HCT116 (cell line): ENCODE results near the gene DDX3Y. TPM values are rescaled to one million over a fixed set of nuclear protein-coding genes. Genes with fewer than 3 reads are reported as not detected.

Experiments
- ATAC-seq: fragments of 200-7000 bp; cut with Tn5 transposase; 2 replicates; pipeline ENCODE4 v1.9.1; 2020; ENCODE audit warnings: mild to moderate bottlenecking, moderate library complexity
- BruUV-seq: library from RNA; stranded (reverse); fragments of 400-500 nt; replicated peaks from 2 replicates; lab custom pipeline; 2021; lab: Mats Ljungman, UMichigan
- CTCF ChIA-PET: fragments of 300-600 bp; sonication (Branson Sonifier 250); formaldehyde crosslinking; loops from one replicate; lab custom pipeline; 2021; ENCODE audit warnings: antibody characterized with exemption; lab: Charles Lee
- POLR2A ChIA-PET: fragments of 300-600, 350-600 bp; sonication (Branson Sonifier 250); formaldehyde crosslinking; loops from one replicate; lab custom pipeline; 2021; ENCODE audit warnings: antibody characterized with exemption; lab: Charles Lee
- RAD21 ChIA-PET, 2 experiments: fragments of 300-600 bp; sonication (Branson Sonifier 250); formaldehyde crosslinking; loops; one replicate each; lab custom pipeline; 2023; ENCODE audit warnings: low total read pairs in 2 of 2; ENCODE audit not compliant: uncharacterized antibody in 2 of 2, unreplicated experiment in 2 of 2, low non-redundant PET in 1 of 2; lab: Charles Lee
- DNase-seq: peaks from one replicate; pipeline ENCODE4 v3.0.0-alpha.2; 2010; ENCODE audit warnings: low read depth, low spot score
- H2AFZ ChIP-seq: fragments of 200-600 bp; shearing (Covaris generic), sonication (generic); 2 replicates; pipeline ENCODE4 v1.6.1; 2017; ENCODE audit warnings: low read depth, mixed run types, mixed read lengths, antibody characterized with exemption, low read length; ENCODE audit not compliant: poor library complexity, severe bottlenecking
- H3K27ac ChIP-seq: 2 replicates; pipeline ENCODE4 v1.5.1; 2012; ENCODE audit warnings: low read depth, low read length
- H3K27me3 ChIP-seq: fragments of 200-600 bp; sonication (generic); 2 replicates; pipeline ENCODE4 v1.6.1; 2016; ENCODE audit warnings: mixed run types, low read length, mixed read lengths; ENCODE audit not compliant: insufficient read depth
- H3K36me3 ChIP-seq, 2 experiments: fragments of 200-500 bp in 1 of 2; fragments of 200-600 bp in 1 of 2; sonication (Bioruptor generic) in 1 of 2; sonication (generic) in 1 of 2; 2 replicates each; pipeline versions ENCODE4 v1.5.1 to v1.6.1; 2014 to 2016; ENCODE audit warnings: low read length in 2 of 2, inconsistent platforms in 1 of 2, mixed read lengths in 1 of 2, mixed run types in 1 of 2; ENCODE audit not compliant: insufficient read depth in 2 of 2, control insufficient read depth in 1 of 2
- H3K4me1 ChIP-seq, 2 experiments: fragments of 200-600 bp in 1 of 2; sonication (generic) in 1 of 2; 2 replicates each; pipeline versions ENCODE4 v1.5.1 to v1.6.1; 2012 to 2017; ENCODE audit warnings: low read length in 2 of 2, inconsistent platforms in 1 of 2, mild to moderate bottlenecking in 1 of 2, mixed read lengths in 1 of 2, mixed run types in 1 of 2, moderate library complexity in 1 of 2; ENCODE audit not compliant: insufficient read depth in 2 of 2, control insufficient read depth in 1 of 2
- H3K4me2 ChIP-seq: fragments of 200-600 bp; sonication (generic); 2 replicates; pipeline ENCODE4 v1.6.1; 2017; ENCODE audit warnings: mixed run types, low read length, mixed read lengths
- H3K4me3 ChIP-seq, 2 experiments: fragments of 200-600 bp in 1 of 2; sonication (generic) in 1 of 2; replicated peaks in 1 of 2; 2 replicates each; pipeline ENCODE4 v1.5.1; 2011 to 2016; ENCODE audit warnings: low read length in 2 of 2, control low read depth in 1 of 2, low read depth in 1 of 2, mild to moderate bottlenecking in 1 of 2, mixed read lengths in 1 of 2, mixed run types in 1 of 2
- H3K79me2 ChIP-seq: fragments of 200-600 bp; sonication (generic); 2 replicates; pipeline ENCODE4 v1.6.1; 2017; ENCODE audit warnings: mild to moderate bottlenecking, mixed run types, low read length, moderate library complexity, mixed read lengths; ENCODE audit not compliant: insufficient read depth
- H3K9ac ChIP-seq: fragments of 200-600 bp; sonication (generic); 2 replicates; pipeline ENCODE4 v1.6.1; 2016; ENCODE audit warnings: low read length, mixed read lengths
- H3K9me2 ChIP-seq: fragments of 200-600 bp; sonication (generic), shearing (Covaris generic); 2 replicates; pipeline ENCODE4 v1.6.1; 2017; ENCODE audit warnings: mixed run types, mild to moderate bottlenecking, moderate library complexity; ENCODE audit not compliant: insufficient read depth
- H3K9me3 ChIP-seq, 2 experiments: fragments of 200-500 bp in 1 of 2; fragments of 200-600 bp in 1 of 2; sonication (Bioruptor generic) in 1 of 2; sonication (generic) in 1 of 2; 2 replicates each; pipeline ENCODE4 v1.6.1; 2014 to 2017; ENCODE audit warnings: low read length in 2 of 2, mixed read lengths in 2 of 2, inconsistent platforms in 1 of 2, low read depth in 1 of 2, mild to moderate bottlenecking in 1 of 2, mixed run types in 1 of 2, moderate library complexity in 1 of 2; ENCODE audit not compliant: control insufficient read depth in 1 of 2, insufficient read depth in 1 of 2
- H4K20me1 ChIP-seq: fragments of 200-600 bp; sonication (generic), shearing (Covaris generic); 2 replicates; pipeline ENCODE4 v1.6.1; 2017; ENCODE audit warnings: mixed run types, mild to moderate bottlenecking, moderate library complexity; ENCODE audit not compliant: insufficient read depth
- CBX3 ChIP-seq: IDR thresholded peaks from 2 replicates; pipeline ENCODE4 v1.6.1; 2012; ENCODE audit warnings: low read depth
- CEBPB ChIP-seq: IDR thresholded peaks from 2 replicates; pipeline ENCODE4 v1.6.1; 2012; ENCODE audit warnings: low read depth
- EGR1 ChIP-seq: IDR thresholded peaks from 2 replicates; pipeline ENCODE4 v1.6.1; 2012; ENCODE audit warnings: low read depth
- ELF1 ChIP-seq: IDR thresholded peaks from 2 replicates; pipeline ENCODE4 v1.6.1; 2012; ENCODE audit warnings: low read depth, borderline replicate concordance
- EZH2 ChIP-seq: fragments of 200-600 bp; sonication (generic); IDR thresholded peaks from 2 replicates; pipeline ENCODE4 v1.6.1; 2017; ENCODE audit warnings: antibody characterized with exemption, mixed run types
- EZH2phosphoT487 ChIP-seq: fragments of 200-600 bp; IDR thresholded peaks from 2 replicates; pipeline ENCODE4 v1.6.1; 2018; ENCODE audit warnings: antibody characterized with exemption, borderline replicate concordance
- FOSL1 ChIP-seq: IDR thresholded peaks from 2 replicates; pipeline ENCODE4 v1.6.1; 2012; ENCODE audit warnings: low read depth
- JUND ChIP-seq: IDR thresholded peaks from 2 replicates; pipeline ENCODE4 v1.6.1; 2012
- POLR2A ChIP-seq: IDR thresholded peaks from 2 replicates; pipeline ENCODE4 v1.7.0; 2011; ENCODE audit warnings: borderline replicate concordance; ENCODE audit not compliant: insufficient read depth, insufficient read length; ENCODE audit errors: extremely low read depth
- POLR2AphosphoS5 ChIP-seq: IDR thresholded peaks from 2 replicates; pipeline ENCODE4 v1.6.1; 2011; ENCODE audit warnings: mild to moderate bottlenecking, low read depth, low read length, moderate library complexity
- REST ChIP-seq: IDR thresholded peaks from 2 replicates; pipeline ENCODE4 v1.6.1; 2012; ENCODE audit warnings: low read depth
- SIN3A ChIP-seq: IDR thresholded peaks from 2 replicates; pipeline ENCODE4 v1.6.1; 2012; ENCODE audit warnings: low read depth
- SRF ChIP-seq: IDR thresholded peaks from 2 replicates; pipeline ENCODE4 v1.6.1; 2012; ENCODE audit warnings: low read depth
- TCF7L2 ChIP-seq: IDR thresholded peaks from 2 replicates; pipeline ENCODE4 v1.7.0; 2011; ENCODE audit warnings: borderline replicate concordance, inconsistent platforms; ENCODE audit not compliant: insufficient read depth, insufficient read length; ENCODE audit errors: extremely low read depth
- YY1 ChIP-seq: IDR thresholded peaks from 2 replicates; pipeline ENCODE4 v1.6.1; 2011; ENCODE audit warnings: low read length, low read depth, moderate library complexity, mild to moderate bottlenecking; ENCODE audit not compliant: insufficient replicate concordance; ENCODE audit errors: extremely low read depth
- ZFX ChIP-seq: fragments of 450-650 bp; IDR thresholded peaks from 2 replicates; pipeline ENCODE4 v1.6.1; 2017
- ZNF274 ChIP-seq: fragments of 200-500 bp; sonication (Bioruptor generic); IDR thresholded peaks from 2 replicates; pipeline ENCODE4 v1.6.1; 2014; ENCODE audit warnings: mild to moderate bottlenecking, low read depth, low read length, inconsistent platforms
- intact Hi-C: fragments of 100-400 bp; cut with micrococcal nuclease; formaldehyde crosslinking; loops from 2 replicates; pipeline ENCODE4 v1.10.0; 2022
- total RNA-seq: library from RNA; stranded (reverse); gene quantifications from one replicate; pipeline ENCODE4 v1.2.1, GENCODE V29; 2021; ENCODE audit not compliant: unreplicated experiment
- TF ChIP-seq, protein P1 (sequence below): IDR thresholded peaks from 2 replicates; pipeline ENCODE4 v1.6.1; 2011; ENCODE audit warnings: mild to moderate bottlenecking, low read length, moderate library complexity; ENCODE audit not compliant: insufficient replicate concordance; ENCODE audit errors: extremely low read depth
- TF ChIP-seq, protein P2 (sequence below): IDR thresholded peaks from 2 replicates; pipeline ENCODE4 v1.6.1; 2012
- TF ChIP-seq, protein P3 (sequence below), 3 experiments: fragments of 200-600 bp in 1 of 3; sonication (generic) in 1 of 3; IDR thresholded peaks in 2 of 3; conservative IDR thresholded peaks in 1 of 3; 2 replicates each; pipeline ENCODE4 v1.5.1; 2012 to 2017; ENCODE audit warnings: low read depth in 2 of 3, low read length in 2 of 3, antibody characterized with exemption in 1 of 3, borderline replicate concordance in 1 of 3, control low read depth in 1 of 3, mild to moderate bottlenecking in 1 of 3, mixed read lengths in 1 of 3, mixed run types in 1 of 3, moderate library complexity in 1 of 3; ENCODE audit not compliant: insufficient read depth in 1 of 3

DDX3Y gene
- total RNA-seq, 1 experiment from 2014 or later = 33.8 TPM

DNA sequence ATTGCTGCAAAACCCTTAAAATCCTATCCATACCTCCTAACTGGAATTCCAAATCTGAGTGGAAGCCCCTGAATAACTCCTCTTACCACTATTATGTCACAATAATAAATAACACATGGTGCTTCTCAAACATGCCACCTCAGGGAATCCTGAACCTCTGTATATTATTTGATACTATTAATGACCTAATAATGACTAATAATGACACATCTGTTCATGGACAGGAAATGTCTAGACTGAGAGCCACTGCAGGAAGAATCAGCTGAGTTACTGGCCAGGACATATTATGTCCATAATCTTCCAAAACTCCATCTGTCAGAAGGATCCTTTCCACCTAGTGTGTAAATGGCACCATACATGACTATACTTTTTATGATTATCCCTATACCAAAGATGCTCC lies 7.7 kb upstream of the DDX3Y start:
- H2AFZ ChIP-seq = no peak overlapping the region
- intact Hi-C loops = no loop called here
- H3K27me3 ChIP-seq = no peaks in the 10 kb centered on the region
- ATAC-seq (no peak), DNase-seq (no peak)
- no peaks in the 10 kb centered on the region for H3K9me3 ChIP-seq
- H3K4me1 ChIP-seq = no peaks in the 10 kb centered on the region
- ChIA-PET RAD21 (no interaction called here), POLR2A (no interaction called here), CTCF (no interaction called here)
- no peak overlapping the region for H3K27ac ChIP-seq
- no peak overlapping the region for H3K9ac ChIP-seq
- no peak overlapping the region for H3K4me3 ChIP-seq
- H3K9me2 ChIP-seq = no peaks in the 10 kb centered on the region
- no peak overlapping the region for H3K4me2 ChIP-seq
- no peaks in the 10 kb centered on the region for H3K79me2 ChIP-seq
- no peaks in the 10 kb centered on the region for H4K20me1 ChIP-seq
- BruUV-seq = no TSS peak
- no peaks in the 10 kb centered on the region for H3K36me3 ChIP-seq
- TF ChIP-seq, protein P1, sequence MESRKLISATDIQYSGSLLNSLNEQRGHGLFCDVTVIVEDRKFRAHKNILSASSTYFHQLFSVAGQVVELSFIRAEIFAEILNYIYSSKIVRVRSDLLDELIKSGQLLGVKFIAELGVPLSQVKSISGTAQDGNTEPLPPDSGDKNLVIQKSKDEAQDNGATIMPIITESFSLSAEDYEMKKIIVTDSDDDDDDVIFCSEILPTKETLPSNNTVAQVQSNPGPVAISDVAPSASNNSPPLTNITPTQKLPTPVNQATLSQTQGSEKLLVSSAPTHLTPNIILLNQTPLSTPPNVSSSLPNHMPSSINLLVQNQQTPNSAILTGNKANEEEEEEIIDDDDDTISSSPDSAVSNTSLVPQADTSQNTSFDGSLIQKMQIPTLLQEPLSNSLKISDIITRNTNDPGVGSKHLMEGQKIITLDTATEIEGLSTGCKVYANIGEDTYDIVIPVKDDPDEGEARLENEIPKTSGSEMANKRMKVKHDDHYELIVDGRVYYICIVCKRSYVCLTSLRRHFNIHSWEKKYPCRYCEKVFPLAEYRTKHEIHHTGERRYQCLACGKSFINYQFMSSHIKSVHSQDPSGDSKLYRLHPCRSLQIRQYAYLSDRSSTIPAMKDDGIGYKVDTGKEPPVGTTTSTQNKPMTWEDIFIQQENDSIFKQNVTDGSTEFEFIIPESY = no peak
- no peak for TF ChIP-seq JUND
- TF ChIP-seq, protein P2, sequence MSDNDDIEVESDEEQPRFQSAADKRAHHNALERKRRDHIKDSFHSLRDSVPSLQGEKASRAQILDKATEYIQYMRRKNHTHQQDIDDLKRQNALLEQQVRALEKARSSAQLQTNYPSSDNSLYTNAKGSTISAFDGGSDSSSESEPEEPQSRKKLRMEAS = no peak
- no peak for TF ChIP-seq ELF1
- TF ChIP-seq, protein P3, sequence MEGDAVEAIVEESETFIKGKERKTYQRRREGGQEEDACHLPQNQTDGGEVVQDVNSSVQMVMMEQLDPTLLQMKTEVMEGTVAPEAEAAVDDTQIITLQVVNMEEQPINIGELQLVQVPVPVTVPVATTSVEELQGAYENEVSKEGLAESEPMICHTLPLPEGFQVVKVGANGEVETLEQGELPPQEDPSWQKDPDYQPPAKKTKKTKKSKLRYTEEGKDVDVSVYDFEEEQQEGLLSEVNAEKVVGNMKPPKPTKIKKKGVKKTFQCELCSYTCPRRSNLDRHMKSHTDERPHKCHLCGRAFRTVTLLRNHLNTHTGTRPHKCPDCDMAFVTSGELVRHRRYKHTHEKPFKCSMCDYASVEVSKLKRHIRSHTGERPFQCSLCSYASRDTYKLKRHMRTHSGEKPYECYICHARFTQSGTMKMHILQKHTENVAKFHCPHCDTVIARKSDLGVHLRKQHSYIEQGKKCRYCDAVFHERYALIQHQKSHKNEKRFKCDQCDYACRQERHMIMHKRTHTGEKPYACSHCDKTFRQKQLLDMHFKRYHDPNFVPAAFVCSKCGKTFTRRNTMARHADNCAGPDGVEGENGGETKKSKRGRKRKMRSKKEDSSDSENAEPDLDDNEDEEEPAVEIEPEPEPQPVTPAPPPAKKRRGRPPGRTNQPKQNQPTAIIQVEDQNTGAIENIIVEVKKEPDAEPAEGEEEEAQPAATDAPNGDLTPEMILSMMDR (IDR thresholded peaks at IDR 0.05 in 2 of 3, conservative IDR thresholded peaks at IDR 0.05 in 1 of 3; ENCODE audit: borderline replicate concordance in 1 of 3, insufficient read depth in 1 of 3, low read depth in 2 of 3, low read length in 2 of 3) = no peak
- no peak for TF ChIP-seq EZH2phosphoT487
- TF ChIP-seq ZFX = no peak
- TF ChIP-seq ZNF274 = no peak
- TF ChIP-seq CEBPB = no peak
- TF ChIP-seq EGR1 = no peak
- TF ChIP-seq YY1 = no peak
- TF ChIP-seq SIN3A = no peak
- TF ChIP-seq FOSL1 = no peak
- no peak for TF ChIP-seq TCF7L2
- TF ChIP-seq POLR2A = no peak
- no peak for TF ChIP-seq EZH2
- no peak for TF ChIP-seq POLR2AphosphoS5
- TF ChIP-seq REST = no peak
- no peak for TF ChIP-seq CBX3
- no peak for TF ChIP-seq SRF
